ENCODE results near the gene LSM14B. TPM values are rescaled to one million over a fixed set of nuclear protein-coding genes. Genes with fewer than 3 reads are reported as not detected.
A peak's percentile ranks its signal among the peaks of the same experiment; 100 is the strongest.

LSM14B gene
- total and polyA plus RNA-seq, 4 donors = 16.4 to 41.7 (median 27.8) TPM

GRCh38 chr20:62135573-62136266 lies 13.4 kb downstream of the LSM14B start:
- peaks cover 38 to 79% (median 65%) of the 10 kb centered on the region in 4 donors for H3K36me3 ChIP-seq (ENCODE audit: control insufficient read depth in 4 of 4, insufficient read depth in 4 of 4, low read length in 4 of 4)
- 93 to 98% methylated on average over 8 of the region's 8 CpGs for WGBS, 2 donors
- ATAC-seq (ENCODE audit: insufficient read depth, low FRiP score) (no peak), DNase-seq (no peak)
- no peaks in the 10 kb centered on the region for H3K9me3 ChIP-seq (ENCODE audit: control insufficient read depth in 4 of 4, insufficient read depth in 3 of 4, low read length in 3 of 4)
- TF ChIP-seq CTCF (IDR thresholded peaks at IDR 0.05; ENCODE audit: control extremely low read depth, extremely low read depth) = no peak
- H3K27ac ChIP-seq (ENCODE audit: low read depth in 1 of 2, low read length in 1 of 2) = peak overlapping the region in 1 of 2 donors; percentile 27
- peaks cover 0 to 13% (median 0%) of the 10 kb centered on the region in 5 donors for H3K4me1 ChIP-seq (ENCODE audit: control insufficient read depth in 5 of 5, insufficient read depth in 5 of 5, low read length in 5 of 5)
- no peaks in the 10 kb centered on the region for H3K27me3 ChIP-seq (ENCODE audit: control insufficient read depth in 3 of 3, insufficient read depth in 3 of 3, low read length in 2 of 3)
- no peak overlapping the region for H3K4me3 ChIP-seq
- H3K9ac ChIP-seq (ENCODE audit: insufficient read depth in 1 of 2, low read length in 2 of 2) = no peak overlapping the region

DNA sequence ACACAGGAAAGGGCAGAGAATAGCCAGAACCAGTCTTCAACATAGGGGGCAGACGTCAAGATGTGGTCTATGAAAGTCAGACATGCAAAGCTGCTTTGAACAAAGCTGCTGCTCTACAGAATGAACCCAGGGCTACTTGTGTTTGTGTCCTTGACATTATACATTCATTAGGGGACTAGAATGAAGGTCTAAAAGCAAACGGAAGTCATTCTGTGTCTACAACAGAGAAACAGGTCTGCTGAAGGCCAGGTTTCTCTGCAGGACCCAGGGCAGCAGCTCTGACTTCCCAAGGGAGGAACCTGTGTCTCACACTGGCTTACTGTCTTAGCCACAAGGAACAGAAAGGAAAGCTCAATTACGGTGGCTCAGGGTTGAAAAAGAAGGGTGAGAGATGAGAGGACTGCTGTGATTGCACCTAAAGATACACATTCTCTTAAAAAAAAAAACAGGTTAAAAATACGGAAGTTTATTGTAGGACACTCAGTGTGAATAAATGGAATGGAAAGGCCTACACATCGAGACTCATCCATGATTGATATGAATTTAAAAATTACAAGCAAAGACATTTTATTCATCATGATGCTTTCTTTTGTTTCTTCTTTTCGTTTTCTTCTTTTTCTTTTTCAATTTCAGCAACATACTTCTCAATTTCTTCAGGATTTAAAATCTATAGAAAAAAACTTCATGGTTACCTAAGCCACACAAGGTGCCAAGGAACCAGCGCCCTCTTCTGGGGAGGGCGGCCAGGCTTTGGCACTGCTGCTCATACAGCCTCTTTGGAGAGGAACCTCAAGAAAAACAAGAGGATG lies 14.2 kb downstream of the LSM14B start:
- no peaks in the 10 kb centered on the region for H3K27me3 ChIP-seq (ENCODE audit: control insufficient read depth in 3 of 3, insufficient read depth in 3 of 3, low read length in 2 of 3)
- peaks cover 38 to 73% (median 59%) of the 10 kb centered on the region in 4 donors for H3K36me3 ChIP-seq (ENCODE audit: control insufficient read depth in 4 of 4, insufficient read depth in 4 of 4, low read length in 4 of 4)
- no peak overlapping the region for H3K9ac ChIP-seq (ENCODE audit: insufficient read depth in 1 of 2, low read length in 2 of 2)
- no peak for ATAC-seq (ENCODE audit: insufficient read depth, low FRiP score)
- peak; percentile 62 to 72 (median 63) for DNase-seq
- no peaks in the 10 kb centered on the region for H3K9me3 ChIP-seq (ENCODE audit: control insufficient read depth in 4 of 4, insufficient read depth in 3 of 4, low read length in 3 of 4)
- no peak overlapping the region for H3K4me3 ChIP-seq
- H3K27ac ChIP-seq (ENCODE audit: low read depth in 1 of 2, low read length in 1 of 2) = no peak overlapping the region
- 60 to 61% methylated on average over 8 of the region's 8 CpGs for WGBS, 2 donors
- peaks cover 0 to 18% (median 4%) of the 10 kb centered on the region in 5 donors for H3K4me1 ChIP-seq (ENCODE audit: control insufficient read depth in 5 of 5, insufficient read depth in 5 of 5, low read length in 5 of 5)
- peak; percentile 52 for TF ChIP-seq CTCF (IDR thresholded peaks at IDR 0.05; ENCODE audit: control extremely low read depth, extremely low read depth)

DNA sequence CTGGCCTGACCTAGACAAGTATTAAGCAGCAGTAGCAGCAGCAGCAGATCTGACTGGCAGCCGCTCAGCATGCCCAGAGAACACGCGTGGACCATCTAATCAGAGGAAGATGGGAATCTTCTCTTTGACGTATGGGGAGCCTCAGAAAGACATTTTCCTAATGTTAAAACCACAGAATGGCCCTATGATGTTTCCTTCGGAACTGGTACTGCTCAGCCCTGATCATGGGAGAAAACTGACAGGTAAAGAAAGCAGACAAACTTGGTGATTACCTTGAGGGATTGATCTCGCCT lies 14.8 kb downstream of the LSM14B start:
- ATAC-seq (ENCODE audit: insufficient read depth, low FRiP score) (no peak), DNase-seq (no peak)
- 80 to 81% methylated on average over 6 of the region's 6 CpGs for WGBS, 2 donors
- Histone ChIP-seq H3K4me1 (ENCODE audit: control insufficient read depth in 5 of 5, insufficient read depth in 5 of 5, low read length in 5 of 5) (peaks cover 0 to 19% (median 8%) of the 10 kb centered on the region in 5 donors), H3K9me3 (ENCODE audit: control insufficient read depth in 4 of 4, insufficient read depth in 3 of 4, low read length in 3 of 4) (no peaks in the 10 kb centered on the region), H3K4me3 (no peak overlapping the region), H3K27me3 (ENCODE audit: control insufficient read depth in 3 of 3, insufficient read depth in 3 of 3, low read length in 2 of 3) (no peaks in the 10 kb centered on the region), H3K27ac (ENCODE audit: low read depth in 1 of 2, low read length in 1 of 2) (peak overlapping the region in 1 of 2 donors; percentile 1), H3K36me3 (ENCODE audit: control insufficient read depth in 4 of 4, insufficient read depth in 4 of 4, low read length in 4 of 4) (peaks cover 38 to 68% (median 54%) of the 10 kb centered on the region in 4 donors), H3K9ac (ENCODE audit: insufficient read depth in 1 of 2, low read length in 2 of 2) (no peak overlapping the region)
- TF ChIP-seq CTCF (IDR thresholded peaks at IDR 0.05; ENCODE audit: control extremely low read depth, extremely low read depth) = no peak

Measured in lung (tissue), 12 donors.